CD14-positive monocyte (primary cell): ENCODE results near the gene C20orf204. TPM values are rescaled to one million over a fixed set of nuclear protein-coding genes. Genes with fewer than 3 reads are reported as not detected.
A peak's percentile ranks its signal among the peaks of the same experiment; 100 is the strongest.

Experiments used
- DNase-seq, 3 donors: peaks; one replicate each; pipeline ENCODE4 v3.0.0-alpha.2; 2011 to 2022
- H2AFZ ChIP-seq: 2 replicates; pipeline ENCODE4 v1.6.0; 2012; ENCODE audit warnings: mild to moderate bottlenecking, low read depth, low read length, inconsistent platforms; ENCODE audit not compliant: insufficient read depth, poor library complexity, severe bottlenecking
- H3K27ac ChIP-seq, 2 donors: 1 replicate in 1 of 2; 2 replicates in 1 of 2; pipeline ENCODE4 v1.5.1; 2012 to 2013; ENCODE audit warnings: low read length in 2 of 2, control low read depth in 1 of 2, inconsistent platforms in 1 of 2, low read depth in 1 of 2, mild to moderate bottlenecking in 1 of 2
- H3K27me3 ChIP-seq, 2 donors: one replicate each; pipeline versions ENCODE4 v1.6.0 to v1.6.1; 2011 to 2013; ENCODE audit warnings: low read length in 2 of 2; ENCODE audit not compliant: control insufficient read depth in 2 of 2, insufficient read depth in 2 of 2
- H3K36me3 ChIP-seq, 2 donors: replicated peaks in 1 of 2; 1 replicate in 1 of 2; 2 replicates in 1 of 2; pipeline versions ENCODE4 v1.5.1 to v1.6.1; 2012 to 2013; ENCODE audit warnings: low read length in 2 of 2, control low read depth in 1 of 2, inconsistent platforms in 1 of 2, mild to moderate bottlenecking in 1 of 2; ENCODE audit not compliant: insufficient read depth in 2 of 2, control insufficient read depth in 1 of 2
- H3K4me1 ChIP-seq, 2 donors: 1 replicate in 1 of 2; 2 replicates in 1 of 2; pipeline versions ENCODE4 v1.5.1 to v1.6.1; 2012 to 2013; ENCODE audit warnings: low read length in 2 of 2, control low read depth in 1 of 2, inconsistent platforms in 1 of 2, mild to moderate bottlenecking in 1 of 2, moderate library complexity in 1 of 2; ENCODE audit not compliant: insufficient read depth in 2 of 2, control insufficient read depth in 1 of 2
- H3K4me2 ChIP-seq: replicated peaks from 2 replicates; pipeline ENCODE3; 2012; ENCODE audit warnings: low read length, moderate library complexity, mild to moderate bottlenecking; ENCODE audit not compliant: poor library complexity, severe bottlenecking; ENCODE audit errors: extremely low read depth
- H3K4me3 ChIP-seq, 3 experiments: fragments of 200-600 bp in 1 of 3; sonication (generic) in 1 of 3; replicated peaks in 1 of 3; 1 replicate in 2 of 3; 2 replicates in 1 of 3; pipeline ENCODE4 v1.5.1; 2011 to 2013; ENCODE audit warnings: low read length in 3 of 3, mild to moderate bottlenecking in 3 of 3, control low read depth in 2 of 3, low read depth in 2 of 3, inconsistent platforms in 1 of 3, moderate library complexity in 1 of 3
- H3K79me2 ChIP-seq: 2 replicates; pipeline ENCODE4 v1.6.0; 2012; ENCODE audit warnings: mild to moderate bottlenecking, control low read depth, inconsistent platforms, low read length, moderate library complexity; ENCODE audit not compliant: insufficient read depth
- H3K9ac ChIP-seq: 2 replicates; pipeline ENCODE4 v1.6.0; 2017; ENCODE audit warnings: low read length, mild to moderate bottlenecking; ENCODE audit not compliant: insufficient read depth, poor library complexity, severe bottlenecking
- H3K9me3 ChIP-seq, 2 donors: replicated peaks in 1 of 2; 1 replicate in 1 of 2; 2 replicates in 1 of 2; pipeline versions ENCODE4 v1.5.1 to v1.6.1; 2012 to 2013; ENCODE audit warnings: low read length in 2 of 2, control low read depth in 1 of 2; ENCODE audit not compliant: control insufficient read depth in 1 of 2, insufficient read depth in 1 of 2
- H4K20me1 ChIP-seq: 2 replicates; pipeline ENCODE4 v1.6.0; 2012; ENCODE audit warnings: mild to moderate bottlenecking, low read length, control low read depth, moderate library complexity; ENCODE audit not compliant: insufficient read depth
- H3K27ac Mint-ChIP-seq, 7 donors: one replicate each; pipeline ENCODE4 v1.8.0; 2020; ENCODE audit warnings: mild to moderate bottlenecking in 7 of 7, mixed read lengths in 7 of 7, moderate library complexity in 6 of 7, inconsistent platforms in 2 of 7
- H3K27me3 Mint-ChIP-seq, 3 donors: one replicate each; pipeline ENCODE4 v1.8.0; 2021 to 2022; ENCODE audit warnings: low read depth in 3 of 3, mild to moderate bottlenecking in 3 of 3, mixed read lengths in 3 of 3, moderate library complexity in 3 of 3, inconsistent platforms in 1 of 3
- H3K36me3 Mint-ChIP-seq, 2 donors: one replicate each; pipeline ENCODE4 v1.8.0; 2020; ENCODE audit warnings: mixed read lengths in 2 of 2, inconsistent platforms in 1 of 2, mild to moderate bottlenecking in 1 of 2
- H3K4me1 Mint-ChIP-seq: one replicate; pipeline ENCODE4 v1.8.0; 2020; ENCODE audit warnings: mild to moderate bottlenecking, mixed read lengths
- H3K4me3 Mint-ChIP-seq, 2 donors: one replicate each; pipeline ENCODE4 v1.8.0; 2020; ENCODE audit warnings: mild to moderate bottlenecking in 2 of 2, mixed read lengths in 2 of 2, moderate library complexity in 1 of 2
- H3K9me3 Mint-ChIP-seq, 7 donors: one replicate each; pipeline ENCODE4 v1.8.0; 2020 to 2022; ENCODE audit warnings: mixed read lengths in 7 of 7, mild to moderate bottlenecking in 6 of 7, moderate library complexity in 6 of 7, inconsistent platforms in 2 of 7
- CTCF ChIP-seq: fragments of 200-600 bp; IDR thresholded peaks from one replicate; pipeline ENCODE4 v1.8.0; 2022; ENCODE audit warnings: antibody characterized with exemption, mild to moderate bottlenecking
- WGBS: methylation state at CpG from one replicate; pipeline ENCODE4 v1.1.5; 2013; ENCODE audit warnings: missing lambda C conversion rate; ENCODE audit not compliant: insufficient coverage; 5-methylcytosine and 5-hydroxymethylcytosine counted together
- intact Hi-C, 2 donors: fragments of 100-400 bp; cut with micrococcal nuclease; formaldehyde crosslinking; loops; one replicate each; pipeline versions ENCODE4 v1.15.0 to v1.15.1; 2023
- polyA plus RNA-seq, 3 donors: library from polyadenylated mRNA; depleted of rRNA in 1 of 3; unstranded in 2 of 3; stranded (reverse) in 1 of 3; fragments of 300-500 nt in 2 of 3; fragments of >200 nt in 1 of 3; fragmentation: Illumina TruSeq in 2 of 3; gene quantifications; 1 replicate in 2 of 3; 2 replicates in 1 of 3; pipeline ENCODE4 v1.2.3, GENCODE V29; 2012 to 2021

The C20orf204 gene
- polyA plus RNA-seq, 3 donors = 0.20 TPM; not detected in 2

- peak overlapping the region in 1 of 2 donors; percentile 67 for H3K27ac ChIP-seq
Observed at GRCh38 chr20:64062276-64062595, 26.3 kb downstream of the C20orf204 start.

More at GRCh38 chr20:64062276-64062595, 26.3 kb downstream of the C20orf204 start:
- H3K4me1 Mint-ChIP-seq = peaks cover 43% of the 10 kb centered on the region
- Histone ChIP-seq H4K20me1 (peaks cover 5% of the 10 kb centered on the region), H3K79me2 (peaks cover 4% of the 10 kb centered on the region), H3K4me2 (peak overlapping the region; percentile 92), H3K9ac (peak overlapping the region; percentile 68), H3K27me3 (peaks cover 0 to 3% of the 10 kb centered on the region in 2 donors), H3K4me1 (peaks cover 34 to 52% of the 10 kb centered on the region in 2 donors), H2AFZ (peak overlapping the region; percentile 91), H3K9me3 (no peaks in the 10 kb centered on the region), H3K36me3 (no peaks in the 10 kb centered on the region), H3K4me3 (peak overlapping the region in 2 of 3 experiments; percentile 42 to 82)
- 58% methylated on average over 5 of the region's 5 CpGs for WGBS
- H3K9me3 Mint-ChIP-seq = no peaks in the 10 kb centered on the region
- peak overlapping the region in 1 of 7 donors; percentile 9 for H3K27ac Mint-ChIP-seq
- H3K27me3 Mint-ChIP-seq = peaks cover 6 to 34% (median 20%) of the 10 kb centered on the region in 3 donors
- H3K4me3 Mint-ChIP-seq = peak overlapping the region; percentile 72 to 82
- intact Hi-C loops = loop anchor here (2.0 to 10.0 kb wide), 5 partner anchors 17 to 537 kb away; partner anchors contain the start of genes PRPF6 (in 2 of the 2), PPDPF (in 1 of the 2), RGS19 (in 1 of the 2) and UCKL1 (in 1 of the 2)
- no peak for TF ChIP-seq CTCF
- no peak for DNase-seq
- no peaks in the 10 kb centered on the region for H3K36me3 Mint-ChIP-seq
